Type B pancreatic cell (in vitro differentiated cells): ENCODE data around the gene RUNX1. TPM values are rescaled to one million over a fixed set of nuclear protein-coding genes. Genes with fewer than 3 reads are reported as not detected.

Source experiments
- DNase-seq: peaks from one replicate; pipeline ENCODE4 v3.0.0; 2021; ENCODE audit warnings: mixed read lengths; ENCODE audit not compliant: unreplicated experiment; ENCODE audit errors: extremely low spot score
- H3K27ac Mint-ChIP-seq: 2 replicates; pipeline ENCODE4 v1.8.0; 2021; ENCODE audit warnings: mild to moderate bottlenecking, mixed read lengths
- H3K27me3 Mint-ChIP-seq: 2 replicates; pipeline ENCODE4 v1.8.0; 2021; ENCODE audit warnings: mixed read lengths
- H3K36me3 Mint-ChIP-seq: 2 replicates; pipeline ENCODE4 v1.8.0; 2021; ENCODE audit warnings: mixed read lengths
- H3K4me1 Mint-ChIP-seq: one replicate; pipeline ENCODE4 v1.8.0; 2021; ENCODE audit warnings: mixed read lengths; ENCODE audit not compliant: unreplicated experiment
- H3K4me3 Mint-ChIP-seq: 2 replicates; pipeline ENCODE4 v1.8.0; 2021; ENCODE audit warnings: mild to moderate bottlenecking, mixed read lengths
- H3K9me3 Mint-ChIP-seq: 2 replicates; pipeline ENCODE4 v1.8.0; 2021; ENCODE audit warnings: mixed read lengths
- CTCF ChIP-seq: fragments of 200-600 bp; sonication (generic); conservative IDR thresholded peaks from 2 replicates; pipeline ENCODE4 v1.5.0; 2021; ENCODE audit warnings: antibody characterized with exemption, mild to moderate bottlenecking
- total RNA-seq: library from RNA; stranded (reverse); gene quantifications from 2 replicates; pipeline ENCODE4 v1.2.1, GENCODE V29; 2021; ENCODE audit warnings: low replicate concordance

Gene RUNX1
- total RNA-seq, 1 donor from 2014 or later, result 11.9 TPM

- no peak for TF ChIP-seq CTCF
- no peak for DNase-seq
- H3K27me3 Mint-ChIP-seq, result peaks cover 5% of the 10 kb centered on the region
- peaks cover 22% of the 10 kb centered on the region for H3K36me3 Mint-ChIP-seq
- H3K4me1 Mint-ChIP-seq, result peaks cover 7% of the 10 kb centered on the region
- peaks cover 7% of the 10 kb centered on the region for H3K9me3 Mint-ChIP-seq
- no peak overlapping the region for H3K4me3 Mint-ChIP-seq
- no peak overlapping the region for H3K27ac Mint-ChIP-seq
Observed at GRCh38 chr21:34803782-34804370, 245.2 kb downstream of the RUNX1 start.

- Mint-ChIP-seq H3K36me3 (peaks cover 22% of the 10 kb centered on the region), H3K4me3 (no peak overlapping the region), H3K27ac (no peak overlapping the region), H3K4me1 (peaks cover 15% of the 10 kb centered on the region), H3K27me3 (peaks cover 5% of the 10 kb centered on the region), H3K9me3 (peaks cover 7% of the 10 kb centered on the region)
- no peak for TF ChIP-seq CTCF
- DNase-seq, result no peak
Observed at GRCh38 chr21:34802180-34802899, 246.8 kb downstream of the RUNX1 start.

DNA sequence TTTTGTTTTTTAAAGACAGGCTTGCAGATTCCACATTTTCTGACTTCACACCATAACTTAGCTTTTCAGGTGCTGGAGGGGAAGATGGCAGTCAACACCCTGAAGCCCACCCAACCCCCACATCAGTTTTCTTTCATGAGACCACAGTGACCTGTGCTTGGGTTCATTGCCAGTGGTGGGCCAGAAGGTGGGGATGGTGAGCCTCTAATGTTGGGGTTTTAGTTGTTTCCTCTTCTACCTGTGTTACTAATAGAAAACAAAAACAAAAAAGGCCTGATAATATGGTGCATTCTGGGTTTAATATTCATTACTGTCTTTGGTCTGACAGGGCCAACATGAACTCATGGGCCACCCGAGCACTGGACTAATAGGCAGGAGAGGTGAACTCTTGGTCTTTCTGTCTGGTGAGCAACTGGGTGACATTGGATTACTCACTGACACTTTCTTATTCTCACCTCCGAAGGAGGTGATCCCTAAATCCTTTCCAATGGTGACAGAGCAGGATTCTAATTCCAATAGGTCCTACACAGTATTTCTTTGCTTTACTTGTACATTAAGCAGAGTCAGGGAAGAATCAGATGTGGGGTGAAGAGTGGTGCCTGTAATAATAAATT lies 247.5 kb downstream of the RUNX1 start:
- no peak for DNase-seq
- Mint-ChIP-seq H3K4me3 (no peak overlapping the region), H3K9me3 (peaks cover 5% of the 10 kb centered on the region), H3K27me3 (peaks cover 5% of the 10 kb centered on the region), H3K4me1 (peaks cover 21% of the 10 kb centered on the region), H3K36me3 (peaks cover 19% of the 10 kb centered on the region), H3K27ac (no peak overlapping the region)
- peak; percentile 47 for TF ChIP-seq CTCF

- Mint-ChIP-seq H3K4me1 (peaks cover 28% of the 10 kb centered on the region), H3K27me3 (peaks cover 5% of the 10 kb centered on the region), H3K9me3 (no peaks in the 10 kb centered on the region), H3K36me3 (peaks cover 18% of the 10 kb centered on the region), H3K27ac (no peak overlapping the region), H3K4me3 (no peak overlapping the region)
- DNase-seq, result no peak
- TF ChIP-seq CTCF, result no peak
Observed at GRCh38 chr21:34800797-34801518, 248.1 kb downstream of the RUNX1 start.

- no peak overlapping the region for H3K4me3 Mint-ChIP-seq
- peaks cover 13% of the 10 kb centered on the region for H3K36me3 Mint-ChIP-seq
- no peaks in the 10 kb centered on the region for H3K9me3 Mint-ChIP-seq
- DNase-seq, result no peak
- peaks cover 40% of the 10 kb centered on the region for H3K4me1 Mint-ChIP-seq
- peak overlapping the region; percentile 61 for H3K27ac Mint-ChIP-seq
- H3K27me3 Mint-ChIP-seq, result peaks cover 5% of the 10 kb centered on the region
- no peak for TF ChIP-seq CTCF
Observed at GRCh38 chr21:34799092-34799491, 250.0 kb downstream of the RUNX1 start.
